ENCODE measurements around the gene NDUFS8. TPM values are rescaled to one million over a fixed set of nuclear protein-coding genes. Genes with fewer than 3 reads are reported as not detected.
A peak's percentile ranks its signal among the peaks of the same experiment; 100 is the strongest.

Gene NDUFS8
- total RNA-seq, 2 experiments from 2014 or later, result 112 to 128 TPM

- Mint-ChIP-seq H3K9me3 (no peaks in the 10 kb centered on the region), H3K27ac (no peak overlapping the region), H3K4me3 (no peak overlapping the region), H3K4me1 (peaks cover 20% of the 10 kb centered on the region), H3K27me3 (peaks cover 2% of the 10 kb centered on the region), H3K36me3 (ENCODE audit: low read depth) (peaks cover 4% of the 10 kb centered on the region)
- CTCF ChIA-PET, result no interaction called here
- no peak for DNase-seq
- POLR2A ChIA-PET, result interaction anchor here (5.6 kb wide), 1 partner anchor 14 kb away, joined by 63 read pairs; the partner anchor contains the start of gene TCIRG1
These were observed 3.9 kb upstream of the NDUFS8 start for GRCh38 chr11:68026391-68027105.

DNA sequence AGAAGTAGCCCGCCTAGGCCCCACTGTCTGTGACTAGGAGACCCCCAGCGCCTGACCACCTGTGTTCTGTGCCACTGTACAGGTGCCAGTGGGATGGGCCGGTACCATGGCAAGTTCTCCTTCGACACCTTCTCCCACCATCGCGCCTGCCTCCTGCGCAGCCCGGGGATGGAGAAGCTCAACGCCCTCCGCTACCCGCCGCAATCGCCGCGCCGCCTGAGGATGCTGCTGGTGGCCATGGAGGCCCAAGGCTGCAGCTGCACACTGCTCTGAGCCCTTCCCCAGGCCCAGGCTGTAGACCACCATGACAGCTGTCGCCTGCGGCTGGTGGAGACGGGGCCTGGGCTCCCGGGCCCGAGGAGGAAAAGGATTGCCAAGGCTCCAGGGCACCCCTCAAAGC, 2.8 kb upstream of the NDUFS8 start:
- H3K9me3 Mint-ChIP-seq, result no peaks in the 10 kb centered on the region
- H3K36me3 Mint-ChIP-seq (ENCODE audit: low read depth), result peaks cover 7% of the 10 kb centered on the region
- no peak for DNase-seq
- ChIA-PET POLR2A (interaction anchor here (5.6 kb wide), 1 partner anchor 13 kb away, joined by 63 read pairs; the partner anchor contains the start of gene TCIRG1), CTCF (no interaction called here)
- no peak overlapping the region for H3K27ac Mint-ChIP-seq
- peaks cover 24% of the 10 kb centered on the region for H3K4me1 Mint-ChIP-seq
- no peak overlapping the region for H3K4me3 Mint-ChIP-seq
- H3K27me3 Mint-ChIP-seq, result peaks cover 2% of the 10 kb centered on the region

DNA sequence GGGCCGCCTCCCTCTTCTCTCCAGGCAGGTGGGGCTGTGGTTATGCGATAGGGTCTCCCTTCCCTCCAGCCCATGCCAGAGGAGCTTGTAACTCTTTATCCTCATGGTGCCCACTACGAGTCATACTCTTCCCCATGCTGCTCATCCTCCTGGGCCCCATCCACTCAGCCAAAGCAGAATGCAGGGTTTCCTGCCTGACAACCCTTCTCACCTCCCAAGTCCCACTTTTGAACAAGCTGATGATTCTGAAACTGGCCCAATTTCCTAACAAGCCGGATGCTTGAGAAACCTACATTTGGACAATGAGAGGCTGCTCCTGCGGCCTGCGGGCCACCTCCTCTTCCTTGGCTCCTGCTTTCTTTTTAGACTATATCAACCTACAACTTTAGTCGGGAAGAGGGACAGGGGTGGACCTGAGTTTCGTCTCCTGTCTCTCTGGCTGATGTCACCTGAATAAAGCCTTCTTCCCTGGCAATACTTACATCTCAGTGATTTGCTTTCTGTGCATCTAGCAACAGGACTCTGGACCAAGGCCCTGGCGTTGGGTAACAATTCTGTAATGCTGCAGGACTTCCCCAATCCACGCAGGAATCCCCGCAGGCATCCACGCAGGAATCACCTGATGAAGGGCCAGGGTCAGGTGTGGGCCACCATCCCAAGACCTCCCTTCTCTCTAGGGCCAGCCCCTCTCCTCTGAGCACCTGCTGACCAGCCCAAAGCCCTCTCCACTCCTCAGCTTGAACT, 1.5 kb upstream of the NDUFS8 start:
- Mint-ChIP-seq H3K9me3 (no peaks in the 10 kb centered on the region), H3K36me3 (ENCODE audit: low read depth) (peaks cover 7% of the 10 kb centered on the region), H3K4me3 (peak overlapping the region; percentile 68), H3K4me1 (peaks cover 26% of the 10 kb centered on the region), H3K27me3 (peaks cover 2% of the 10 kb centered on the region), H3K27ac (no peak overlapping the region)
- ChIA-PET CTCF (no interaction called here), POLR2A (interaction anchor here (5.6 kb wide), 1 partner anchor 11 kb away, joined by 63 read pairs; the partner anchor contains the start of gene TCIRG1)
- DNase-seq, result no peak

DNA sequence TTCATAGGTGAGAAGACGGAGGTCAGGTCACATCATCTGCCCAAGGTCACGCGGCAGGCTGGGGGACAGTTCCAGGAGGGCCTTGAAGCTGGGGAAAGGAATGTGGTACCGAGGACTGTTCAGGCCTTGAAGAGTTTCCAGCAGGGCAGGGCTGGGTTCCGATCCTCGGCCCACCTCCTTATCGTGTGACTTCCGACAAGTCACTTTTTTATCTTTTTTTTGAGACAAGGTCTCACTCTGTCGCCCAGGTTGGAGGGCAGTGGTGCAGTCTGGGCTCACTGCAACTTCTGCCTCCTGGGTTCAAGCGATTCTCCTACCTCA, 623 bp downstream of the NDUFS8 start:
- Mint-ChIP-seq H3K27me3 (no peaks in the 10 kb centered on the region), H3K4me3 (peak overlapping the region; percentile 90), H3K27ac (peak overlapping the region; percentile 78), H3K36me3 (ENCODE audit: low read depth) (peaks cover 7% of the 10 kb centered on the region), H3K9me3 (no peaks in the 10 kb centered on the region), H3K4me1 (peaks cover 35% of the 10 kb centered on the region)
- ChIA-PET CTCF (interaction anchor here (1.2 kb wide), 1 partner anchor 9 kb away, joined by 7 read pairs; no protein-coding TSS in a partner anchor), POLR2A (interaction anchor here (1.5 to 5.6 kb wide), 2 partner anchors 9 to 87 kb away, joined by 4 to 63 read pairs; partner anchors contain the start of gene TCIRG1)
- no peak for DNase-seq

GRCh38 chr11:68032003-68032402, 1.5 kb downstream of the NDUFS8 start:
- H3K4me3 Mint-ChIP-seq, result peak overlapping the region; percentile 90
- no peaks in the 10 kb centered on the region for H3K9me3 Mint-ChIP-seq
- peaks cover 42% of the 10 kb centered on the region for H3K4me1 Mint-ChIP-seq
- no peak for DNase-seq
- ChIA-PET POLR2A (interaction anchor here (5.6 kb wide), 1 partner anchor 8 kb away, joined by 63 read pairs; the partner anchor contains the start of gene TCIRG1), CTCF (no interaction called here)
- H3K27me3 Mint-ChIP-seq, result no peaks in the 10 kb centered on the region
- peak overlapping the region; percentile 78 for H3K27ac Mint-ChIP-seq
- peaks cover 10% of the 10 kb centered on the region for H3K36me3 Mint-ChIP-seq (ENCODE audit: low read depth)

GRCh38 chr11:68032997-68033707, 2.7 kb downstream of the NDUFS8 start:
- Mint-ChIP-seq H3K4me1 (peaks cover 51% of the 10 kb centered on the region), H3K27me3 (no peaks in the 10 kb centered on the region), H3K9me3 (no peaks in the 10 kb centered on the region), H3K36me3 (ENCODE audit: low read depth) (peaks cover 10% of the 10 kb centered on the region), H3K4me3 (no peak overlapping the region), H3K27ac (no peak overlapping the region)
- CTCF ChIA-PET, result no interaction called here
- POLR2A ChIA-PET, result no interaction called here
- DNase-seq, result no peak

DNA sequence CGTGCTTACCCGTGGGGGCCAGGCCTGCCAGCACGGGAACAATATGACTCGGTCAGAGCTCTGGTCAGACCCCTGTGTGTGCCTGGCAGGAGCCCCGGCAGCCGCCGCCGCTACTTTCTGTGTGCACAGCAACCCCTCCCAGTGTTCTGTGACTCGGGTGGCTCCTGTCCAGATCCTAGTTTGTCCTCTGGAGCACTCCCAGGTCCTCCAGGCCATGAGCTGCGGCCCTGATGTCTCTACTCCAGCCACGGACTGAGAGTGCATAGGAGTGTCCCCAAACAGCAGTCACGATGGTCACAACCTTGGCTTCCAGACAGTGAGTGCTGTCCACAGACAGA, 3.2 kb downstream of the NDUFS8 start:
- Mint-ChIP-seq H3K36me3 (ENCODE audit: low read depth) (peaks cover 10% of the 10 kb centered on the region), H3K27me3 (no peaks in the 10 kb centered on the region), H3K4me3 (no peak overlapping the region), H3K9me3 (no peaks in the 10 kb centered on the region), H3K27ac (no peak overlapping the region), H3K4me1 (peaks cover 53% of the 10 kb centered on the region)
- CTCF ChIA-PET, result no interaction called here
- no peak for DNase-seq
- POLR2A ChIA-PET, result no interaction called here

DNA sequence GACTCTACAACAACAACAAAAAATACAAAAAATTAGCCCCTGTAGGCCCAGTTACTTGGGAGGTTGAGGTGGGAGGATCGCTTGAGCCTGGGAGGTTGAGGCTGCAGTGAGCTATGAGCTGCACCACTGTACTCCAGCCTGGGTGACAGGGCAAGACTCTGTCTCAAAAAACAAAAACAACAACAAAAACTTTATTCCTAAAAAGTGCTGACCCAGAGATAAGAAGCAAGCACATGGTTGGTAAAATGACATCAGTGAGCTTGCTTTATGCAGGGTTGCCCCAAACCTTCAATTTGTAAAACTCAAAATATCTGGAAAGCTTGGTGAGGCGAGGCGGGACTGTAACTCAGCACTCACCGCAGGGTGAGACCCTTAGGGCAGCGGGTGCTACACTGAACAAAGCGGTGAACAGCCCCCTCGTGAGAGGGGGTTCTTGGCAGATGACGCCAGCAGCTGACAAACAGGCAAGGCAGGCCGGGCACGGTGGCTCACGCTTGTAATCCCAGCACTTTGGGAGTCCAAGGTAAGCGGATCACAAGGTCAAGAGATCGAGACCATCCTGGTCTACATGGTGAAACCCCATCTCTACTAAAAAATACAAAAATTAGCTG, 4.9 kb downstream of the NDUFS8 start:
- H3K9me3 Mint-ChIP-seq, result no peaks in the 10 kb centered on the region

DNA sequence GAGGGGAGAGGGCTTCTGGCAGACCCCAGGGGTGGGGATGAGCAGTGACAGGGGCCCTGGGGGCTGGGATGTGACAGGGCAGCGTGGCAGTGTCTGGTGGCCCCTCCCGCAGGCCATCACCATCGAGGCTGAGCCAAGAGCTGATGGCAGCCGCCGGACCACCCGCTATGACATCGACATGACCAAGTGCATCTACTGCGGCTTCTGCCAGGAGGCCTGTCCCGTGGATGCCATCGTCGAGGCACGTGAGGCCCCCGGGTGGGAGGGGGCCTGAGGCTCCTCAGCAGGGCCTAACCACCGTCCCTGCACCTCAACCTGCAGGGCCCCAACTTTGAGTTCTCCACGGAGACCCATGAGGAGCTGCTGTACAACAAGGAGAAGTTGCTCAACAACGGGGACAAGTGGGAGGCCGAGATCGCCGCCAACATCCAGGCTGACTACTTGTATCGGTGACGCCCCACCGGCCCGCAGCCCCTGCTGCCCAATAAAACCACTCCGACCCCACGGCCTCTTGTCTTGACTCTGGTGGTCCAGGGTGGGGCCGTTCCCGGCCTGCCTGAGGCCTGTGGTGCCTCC, 5.7 kb downstream of the NDUFS8 start:
- ChIA-PET POLR2A (no interaction called here), CTCF (no interaction called here)

More for the DNA sequence above, 4.9 kb downstream of the NDUFS8 start:
- POLR2A ChIA-PET, result no interaction called here
- Mint-ChIP-seq H3K4me3 (no peak overlapping the region), H3K27ac (peak overlapping the region; percentile 97), H3K36me3 (ENCODE audit: low read depth) (peaks cover 17% of the 10 kb centered on the region), H3K4me1 (peaks cover 39% of the 10 kb centered on the region), H3K27me3 (no peaks in the 10 kb centered on the region)
- no peak for DNase-seq
- CTCF ChIA-PET, result interaction anchor here (0.7 kb wide), 1 partner anchor 565 kb away, joined by 3 read pairs; no protein-coding TSS in a partner anchor

DNA sequence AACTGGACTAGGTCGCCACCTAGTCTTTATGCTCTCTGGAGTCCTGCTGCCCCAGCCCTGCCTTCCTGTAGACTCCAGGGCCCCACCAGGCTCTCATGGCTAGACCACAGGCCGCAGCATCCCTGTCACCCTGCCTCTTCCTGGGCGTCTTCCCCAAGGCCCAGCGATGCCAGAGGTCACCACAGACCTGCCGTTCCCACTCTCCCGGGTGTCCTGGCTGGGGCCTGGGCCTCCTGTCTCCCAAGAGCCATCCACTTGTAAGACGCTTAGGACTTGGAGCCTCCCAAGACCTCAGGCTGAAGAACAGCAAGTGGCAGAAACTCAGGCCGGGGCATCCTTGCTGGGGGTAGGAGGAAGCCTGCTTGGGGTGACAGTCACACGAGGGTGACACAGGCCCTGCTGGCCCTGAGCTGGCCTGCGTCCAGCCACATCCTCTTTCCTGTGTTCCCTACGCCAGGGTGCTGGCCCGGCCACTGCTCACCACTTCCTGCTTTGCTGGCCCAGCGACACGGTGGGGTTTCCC, 6.3 kb downstream of the NDUFS8 start:
- Mint-ChIP-seq H3K4me1 (peaks cover 40% of the 10 kb centered on the region), H3K36me3 (ENCODE audit: low read depth) (peaks cover 14% of the 10 kb centered on the region), H3K27ac (peak overlapping the region; percentile 97), H3K27me3 (no peaks in the 10 kb centered on the region), H3K4me3 (no peak overlapping the region), H3K9me3 (no peaks in the 10 kb centered on the region)
- DNase-seq, result peak; percentile 65
- ChIA-PET CTCF (interaction anchor here (0.5 kb wide), 1 partner anchor 599 kb away, joined by 3 read pairs; the partner anchor contains the start of gene PTPRCAP), POLR2A (interaction anchor here (1.2 to 2.3 kb wide), 3 partner anchors 17 to 235 kb away, joined by 4 to 6 read pairs (median 4); partner anchors contain the start of gene C11orf24)

More for the DNA sequence above, 5.7 kb downstream of the NDUFS8 start:
- DNase-seq, result no peak
- Mint-ChIP-seq H3K4me3 (no peak overlapping the region), H3K4me1 (peaks cover 40% of the 10 kb centered on the region), H3K9me3 (no peaks in the 10 kb centered on the region), H3K36me3 (ENCODE audit: low read depth) (peaks cover 14% of the 10 kb centered on the region), H3K27me3 (no peaks in the 10 kb centered on the region), H3K27ac (peak overlapping the region; percentile 97)

- CTCF ChIA-PET, result interaction anchor here (0.5 to 2.0 kb wide), 3 partner anchors 82 to 600 kb away, joined by 3 to 5 read pairs (median 4); partner anchors contain the start of gene PTPRCAP
- peak overlapping the region; percentile 97 for H3K27ac Mint-ChIP-seq
- H3K36me3 Mint-ChIP-seq (ENCODE audit: low read depth), result peaks cover 16% of the 10 kb centered on the region
- DNase-seq, result no peak
- H3K9me3 Mint-ChIP-seq, result no peaks in the 10 kb centered on the region
- no peaks in the 10 kb centered on the region for H3K27me3 Mint-ChIP-seq
- peak overlapping the region; percentile 54 for H3K4me3 Mint-ChIP-seq
- H3K4me1 Mint-ChIP-seq, result peaks cover 43% of the 10 kb centered on the region
- POLR2A ChIA-PET, result interaction anchor here (0.7 to 6.4 kb wide), 5 partner anchors 8 to 234 kb away, joined by 4 to 63 read pairs (median 4); partner anchors contain the start of genes C11orf24 and NDUFS8
These were observed 7.1 kb downstream of the NDUFS8 start for GRCh38 chr11:68037411-68038225.

All from activated CD4-positive, alpha-beta memory T cell treated with anti-CD3 and anti-CD28 coated beads, Interleukin-2, amount 10 ng/mL, durations not matched to agents 7 days and 5 days (primary cell).